GM12878 (cell line): Measurements from ENCODE around the gene CRTC3. TPM values are rescaled to one million over a fixed set of nuclear protein-coding genes. Genes with fewer than 3 reads are reported as not detected.

ENCODE experiments used
- ATF7 ChIP-seq: fragments of 450-650 bp; IDR thresholded peaks from 2 replicates; pipeline ENCODE4 v1.6.1; 2016; ENCODE audit warnings: low read depth, mild to moderate bottlenecking
- CREM ChIP-seq: IDR thresholded peaks from 2 replicates; pipeline ENCODE4 v1.6.1; 2014; ENCODE audit warnings: antibody characterized with exemption, low read depth
- CTCF ChIP-seq, 3 experiments: IDR thresholded peaks in 2 of 3; conservative IDR thresholded peaks in 1 of 3; 2 replicates each; pipeline ENCODE4 v1.5.1; 2011; ENCODE audit warnings: low read depth in 3 of 3, low read length in 3 of 3, mild to moderate bottlenecking in 3 of 3, control low read depth in 2 of 3, moderate library complexity in 2 of 3, inconsistent platforms in 1 of 3, mixed read lengths in 1 of 3; ENCODE audit not compliant: control insufficient read depth in 2 of 3, insufficient read depth in 1 of 3; ENCODE audit errors: extremely low read depth in 1 of 3
- FOXK2 ChIP-seq: fragments of 450-650 bp; IDR thresholded peaks from 2 replicates; pipeline ENCODE4 v1.6.1; 2017; ENCODE audit warnings: mild to moderate bottlenecking, moderate library complexity
- FOXM1 ChIP-seq: IDR thresholded peaks from 2 replicates; pipeline ENCODE4 v1.6.1; 2012; ENCODE audit warnings: low read depth, mild to moderate bottlenecking, inconsistent platforms, low read length, moderate library complexity
- HCFC1 ChIP-seq: fragments of 150-350 bp; IDR thresholded peaks from 2 replicates; pipeline ENCODE4 v1.6.1; 2014; ENCODE audit warnings: low read length
- IRF3 ChIP-seq: fragments of 450-650 bp; IDR thresholded peaks from 2 replicates; pipeline ENCODE4 v1.6.1; 2014; ENCODE audit warnings: mild to moderate bottlenecking
- KDM1A ChIP-seq: fragments of 200-600 bp; sonication (generic); IDR thresholded peaks from 2 replicates; pipeline ENCODE4 v1.6.1; 2016; ENCODE audit warnings: borderline replicate concordance
- NRF1 ChIP-seq: conservative IDR thresholded peaks from 2 replicates; pipeline ENCODE4 v1.6.1; 2011; ENCODE audit warnings: mild to moderate bottlenecking, low read depth, low read length, improper control_type of control experiment
- POLR2A ChIP-seq: IDR thresholded peaks from 2 replicates; pipeline ENCODE4 v1.6.1; 2011; ENCODE audit warnings: low read depth, mild to moderate bottlenecking, low read length
- PRDM15 ChIP-seq: fragments of 450-650 bp; formaldehyde crosslinking; IDR thresholded peaks from 2 replicates; pipeline ENCODE4 v1.4.0; 2020; ENCODE audit warnings: mild to moderate bottlenecking, moderate library complexity
- SMAD1 ChIP-seq: fragments of 450-650 bp; IDR thresholded peaks from 2 replicates; pipeline ENCODE4 v1.6.1; 2018; ENCODE audit warnings: mild to moderate bottlenecking, low read depth; ENCODE audit not compliant: partially characterized antibody
- SUZ12 ChIP-seq: fragments of 200-600 bp; sonication (generic); IDR thresholded peaks from one replicate; pipeline ENCODE4 v1.6.1; 2018; ENCODE audit warnings: antibody characterized with exemption, mild to moderate bottlenecking; ENCODE audit not compliant: unreplicated experiment
- TBL1XR1 ChIP-seq: IDR thresholded peaks from 2 replicates; pipeline ENCODE4 v1.6.1; 2012; ENCODE audit warnings: low read depth, low read length, improper control_type of control experiment
- YY1 ChIP-seq: IDR thresholded peaks from 2 replicates; pipeline ENCODE4 v1.6.1; 2011; ENCODE audit warnings: low read depth, mild to moderate bottlenecking, low read length
- ZBED1 ChIP-seq: IDR thresholded peaks from 2 replicates; pipeline ENCODE4 v1.6.1; 2016; ENCODE audit warnings: borderline replicate concordance
- ZBTB40 ChIP-seq: fragments of 450-650 bp; IDR thresholded peaks from 2 replicates; pipeline ENCODE4 v1.6.1; 2016; ENCODE audit warnings: mild to moderate bottlenecking, moderate library complexity, borderline replicate concordance
- ZNF207 ChIP-seq: fragments of 450-650 bp; IDR thresholded peaks from 2 replicates; pipeline ENCODE4 v1.6.1; 2014; ENCODE audit warnings: antibody characterized with exemption, mild to moderate bottlenecking, borderline replicate concordance
- ZNF24 ChIP-seq: fragments of 450-650 bp; IDR thresholded peaks from 2 replicates; pipeline ENCODE4 v1.6.1; 2017; ENCODE audit warnings: antibody characterized with exemption, mild to moderate bottlenecking
- ZNF274 ChIP-seq: IDR thresholded peaks from one replicate; pipeline ENCODE4 v1.8.0; 2011; ENCODE audit not compliant: insufficient read length, insufficient read depth
- polyA plus RNA-seq, 11 experiments: library from polyadenylated mRNA; depleted of rRNA in 4 of 11; unstranded in 6 of 11; stranded (reverse) in 5 of 11; fragments of >200 nt; fragmentation: Nextera tagmentation in 4 of 11; fragmentation: Illumina TruSeq in 1 of 11; extraction: Ambion mirVana in 4 of 11; extraction: Trizol in 1 of 11; gene quantifications; 1 replicate in 1 of 11; 2 replicates in 10 of 11; pipeline versions ENCODE4 v1.2.1 to v1.2.3, GENCODE V29; 2011 to 2016; ENCODE audit warnings: inconsistent platforms in 2 of 11, missing spikeins in 2 of 11, low read depth in 1 of 11
- total RNA-seq, 4 experiments: library from RNA; depleted of rRNA in 3 of 4; stranded (reverse); fragments of >200 nt in 3 of 4; fragmentation: Illumina TruSeq in 1 of 4; extraction: Trizol in 1 of 4; gene quantifications; 2 replicates each; pipeline versions ENCODE4 v1.2.1 to v1.2.3, GENCODE V29; 2013 to 2021

Gene CRTC3
- total and polyA plus RNA-seq, 10 of the 15 experiments (the other 5 are each of a cell fraction or from before 2014, with no cell fraction given) = 3.5 to 36.9 (median 18.9) TPM

DNA sequence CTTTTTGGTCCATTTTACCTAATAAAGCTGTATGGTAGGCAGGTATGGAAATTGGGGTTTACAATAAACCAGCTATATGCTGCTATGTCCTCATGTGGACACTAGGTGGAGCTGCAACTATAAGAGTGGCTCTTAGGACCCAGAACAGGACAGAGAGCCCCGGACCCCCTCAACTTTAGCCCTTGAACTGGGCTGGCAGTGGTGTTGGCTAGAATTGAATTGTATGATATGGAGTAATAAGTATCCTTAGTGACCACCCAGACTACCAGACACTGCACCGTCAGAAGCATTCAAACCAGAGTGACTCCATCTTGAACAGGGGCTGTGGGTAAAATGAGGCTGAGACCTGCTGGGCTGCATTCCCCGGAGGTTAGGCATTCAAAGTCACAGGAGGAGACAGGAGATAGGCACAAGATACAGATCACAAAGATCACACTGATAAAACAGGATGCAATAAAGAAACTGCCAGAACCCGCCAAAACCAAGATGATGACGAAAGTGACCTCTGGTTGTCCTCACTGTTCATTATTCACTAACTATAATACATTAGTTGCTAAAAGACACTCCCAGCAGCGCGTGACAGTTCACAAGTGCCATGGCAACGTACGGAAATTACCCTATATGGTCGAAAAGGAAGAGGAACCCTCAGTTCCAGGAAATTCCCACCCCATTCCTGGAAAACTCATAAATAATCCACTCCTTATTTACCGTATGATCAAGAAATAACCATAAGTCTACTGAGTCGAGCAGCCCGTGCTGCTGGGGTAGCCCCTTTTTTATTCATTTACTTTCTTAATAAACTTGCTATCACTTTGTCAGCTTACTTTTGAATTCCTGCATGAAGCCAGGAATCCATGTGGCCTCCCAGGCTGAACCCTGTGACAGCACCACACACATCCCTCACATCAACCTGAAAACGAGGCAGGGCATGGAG is 118.7 kb downstream of the CRTC3 start (continued):
- TF ChIP-seq IRF3 = no peak
- TF ChIP-seq ZNF207 = peak; percentile 88; the same call in 1 of the 2 replicates
- no peak for TF ChIP-seq NRF1
- no peak for TF ChIP-seq KDM1A
- TF ChIP-seq HCFC1 = no peak
- TF ChIP-seq TBL1XR1 = no peak
- TF ChIP-seq ZNF24 = no peak
- TF ChIP-seq ZNF274 = no peak
- TF ChIP-seq CTCF (IDR thresholded peaks at IDR 0.05 in 2 of 3, conservative IDR thresholded peaks at IDR 0.05 in 1 of 3; ENCODE audit: control insufficient read depth in 2 of 3, extremely low read depth in 1 of 3, insufficient read depth in 1 of 3, low read depth in 3 of 3, low read length in 3 of 3) = peak; percentile 79 to 88 (median 84)
- peak; percentile 91 for TF ChIP-seq YY1
- TF ChIP-seq ZBED1 = no peak
- TF ChIP-seq FOXM1 = 0 out of 2 replicates have a peak, but pooled peaks have one; percentile 23
- TF ChIP-seq ZBTB40 = no peak
- no peak for TF ChIP-seq FOXK2
- no peak for TF ChIP-seq SMAD1
- TF ChIP-seq CREM = no peak; the same call in 1 of the 2 replicates
- TF ChIP-seq ATF7 = peak; percentile 77
- no peak for TF ChIP-seq SUZ12
- peak; percentile 97 for TF ChIP-seq PRDM15
- no peak for TF ChIP-seq POLR2A
